Colonic mucosa (tissue), 4 donors: ENCODE measurements around the gene TLR5. TPM values are rescaled to one million over a fixed set of nuclear protein-coding genes. Genes with fewer than 3 reads are reported as not detected.

Experiments
- DNase-seq: peaks from one replicate; pipeline ENCODE4 v3.0.0-alpha.2; 2020
- H3K27ac ChIP-seq: fragments of 200-600 bp; one replicate; pipeline ENCODE4 v1.8.0; 2021
- H3K27me3 ChIP-seq: fragments of 200-600 bp; one replicate; pipeline ENCODE4 v1.8.0; 2021
- H3K36me3 ChIP-seq: fragments of 200-600 bp; one replicate; pipeline ENCODE4 v1.8.0; 2021
- H3K4me1 ChIP-seq: fragments of 200-600 bp; one replicate; pipeline ENCODE4 v1.8.0; 2021; ENCODE audit warnings: mild to moderate bottlenecking
- H3K4me3 ChIP-seq: fragments of 200-600 bp; one replicate; pipeline ENCODE4 v1.8.0; 2021
- H3K9ac ChIP-seq, 2 donors: one replicate each; pipeline ENCODE4 v1.7.0; 2013; ENCODE audit warnings: control low read depth in 2 of 2, low read depth in 2 of 2, low read length in 2 of 2
- H3K9me3 ChIP-seq: fragments of 200-600 bp; one replicate; pipeline ENCODE4 v1.8.0; 2021
- intact Hi-C: fragments of 100-400 bp; cut with DNase I; formaldehyde crosslinking; loops from one replicate; pipeline ENCODE4 v1.14.1; 2022
- total RNA-seq, 2 donors: library from RNA; stranded (reverse); fragmentation: NEBNext Ultra II Directional in 1 of 2; extraction: Animal tissue kit (Norgen Biotek cat#: 25700) in 1 of 2; gene quantifications; one replicate each; pipeline ENCODE4 v1.2.1, GENCODE V29; 2021
- TF ChIP-seq, protein P1 (sequence below): fragments of 200-600 bp; IDR thresholded peaks from one replicate; pipeline ENCODE4 v1.8.0; 2022; ENCODE audit warnings: antibody characterized with exemption, mild to moderate bottlenecking
- donor health status: healthy.
- donor health status: DM: no; HTN: no; CAD: no.
- donor health status: DM: no; HTN: no; CAD: no.

TLR5 gene
- total RNA-seq, 2 donors from 2014 or later = 1.7 to 3.0 TPM

DNA sequence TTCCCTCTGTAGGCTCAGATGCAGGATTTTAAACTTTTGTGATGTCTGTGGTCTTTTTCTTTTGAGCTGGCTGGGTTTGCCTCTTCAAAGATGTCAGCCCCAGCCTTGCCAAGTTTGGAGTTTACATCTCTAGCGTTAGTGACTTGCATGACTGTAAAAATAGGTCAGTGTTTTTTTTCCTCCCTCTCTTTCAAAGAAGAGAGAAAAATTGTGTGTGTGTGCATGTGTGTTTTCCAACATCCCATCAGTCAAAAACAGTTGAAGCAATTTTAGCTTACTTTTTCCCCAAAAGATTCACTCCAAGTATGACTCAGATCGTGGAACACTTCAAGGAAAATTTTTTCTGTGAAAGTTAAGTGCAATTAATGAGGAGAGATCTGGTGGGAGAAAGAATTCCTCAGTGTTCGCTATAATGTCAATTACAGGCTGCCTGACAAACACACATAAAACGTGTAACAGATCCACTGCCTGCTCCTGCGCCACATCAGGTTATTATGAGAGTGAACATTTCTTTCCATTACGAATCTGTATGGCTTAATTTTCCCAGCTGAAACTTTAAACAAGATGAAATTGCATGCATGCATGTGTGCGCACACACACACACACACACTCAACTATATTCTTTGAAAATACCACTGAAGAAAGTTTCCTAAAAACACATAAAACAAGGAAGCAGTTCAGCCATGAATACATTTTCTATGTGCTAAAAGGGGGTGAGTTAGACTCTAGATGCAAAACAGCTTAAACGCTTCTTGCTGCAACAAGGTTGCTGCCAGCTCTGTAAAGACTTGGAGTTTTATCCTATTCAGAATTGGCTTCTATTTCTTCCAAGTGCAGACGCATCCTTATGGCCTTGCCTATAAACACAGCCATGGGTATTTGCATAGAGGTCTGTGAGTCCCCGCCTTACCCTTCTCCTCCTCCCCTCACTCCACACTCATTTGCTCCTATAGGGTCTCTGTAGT lies 55.5 kb downstream of the TLR5 start:
- no peak overlapping the region for H3K9ac ChIP-seq
- DNase-seq = no peak

DNA sequence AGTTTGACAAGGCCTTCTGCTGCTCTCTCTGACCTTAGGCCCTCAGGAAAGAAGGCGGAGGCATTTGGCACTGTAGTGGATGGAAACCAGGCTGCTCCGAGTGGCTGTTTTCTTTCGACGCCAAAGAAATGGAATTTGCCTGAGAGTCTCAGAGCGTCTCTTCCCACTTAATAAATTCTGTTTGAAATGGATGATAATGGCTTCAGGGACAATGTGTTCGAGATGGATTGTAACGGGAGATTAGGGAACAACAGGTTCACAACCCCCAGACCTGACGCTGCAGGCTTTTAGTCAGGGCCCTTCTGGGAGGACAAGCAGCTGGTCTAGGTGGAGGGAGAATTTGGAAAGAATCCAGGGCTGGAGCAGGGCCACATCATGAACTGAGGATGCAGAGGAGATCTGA lies 58.6 kb downstream of the TLR5 start:
- intact Hi-C loops = loop anchor here (5.0 kb wide), 1 partner anchor 617 kb away; no protein-coding TSS in a partner anchor
- H3K27ac ChIP-seq = no peak overlapping the region
- DNase-seq = no peak
- H3K36me3 ChIP-seq = no peaks in the 10 kb centered on the region
- H3K9ac ChIP-seq = no peak overlapping the region
- TF ChIP-seq, protein P1, sequence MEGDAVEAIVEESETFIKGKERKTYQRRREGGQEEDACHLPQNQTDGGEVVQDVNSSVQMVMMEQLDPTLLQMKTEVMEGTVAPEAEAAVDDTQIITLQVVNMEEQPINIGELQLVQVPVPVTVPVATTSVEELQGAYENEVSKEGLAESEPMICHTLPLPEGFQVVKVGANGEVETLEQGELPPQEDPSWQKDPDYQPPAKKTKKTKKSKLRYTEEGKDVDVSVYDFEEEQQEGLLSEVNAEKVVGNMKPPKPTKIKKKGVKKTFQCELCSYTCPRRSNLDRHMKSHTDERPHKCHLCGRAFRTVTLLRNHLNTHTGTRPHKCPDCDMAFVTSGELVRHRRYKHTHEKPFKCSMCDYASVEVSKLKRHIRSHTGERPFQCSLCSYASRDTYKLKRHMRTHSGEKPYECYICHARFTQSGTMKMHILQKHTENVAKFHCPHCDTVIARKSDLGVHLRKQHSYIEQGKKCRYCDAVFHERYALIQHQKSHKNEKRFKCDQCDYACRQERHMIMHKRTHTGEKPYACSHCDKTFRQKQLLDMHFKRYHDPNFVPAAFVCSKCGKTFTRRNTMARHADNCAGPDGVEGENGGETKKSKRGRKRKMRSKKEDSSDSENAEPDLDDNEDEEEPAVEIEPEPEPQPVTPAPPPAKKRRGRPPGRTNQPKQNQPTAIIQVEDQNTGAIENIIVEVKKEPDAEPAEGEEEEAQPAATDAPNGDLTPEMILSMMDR = no peak
- H3K4me1 ChIP-seq = no peaks in the 10 kb centered on the region
- no peaks in the 10 kb centered on the region for H3K9me3 ChIP-seq
- H3K4me3 ChIP-seq = no peak overlapping the region
- H3K27me3 ChIP-seq = no peaks in the 10 kb centered on the region

More for the DNA sequence above, 55.5 kb downstream of the TLR5 start:
- H3K36me3 ChIP-seq = no peaks in the 10 kb centered on the region
- H3K27ac ChIP-seq = no peak overlapping the region
- no peak overlapping the region for H3K4me3 ChIP-seq
- intact Hi-C loops = no loop called here
- no peaks in the 10 kb centered on the region for H3K27me3 ChIP-seq
- no peaks in the 10 kb centered on the region for H3K9me3 ChIP-seq
- no peaks in the 10 kb centered on the region for H3K4me1 ChIP-seq
- TF ChIP-seq, protein P1 = no peak

DNA sequence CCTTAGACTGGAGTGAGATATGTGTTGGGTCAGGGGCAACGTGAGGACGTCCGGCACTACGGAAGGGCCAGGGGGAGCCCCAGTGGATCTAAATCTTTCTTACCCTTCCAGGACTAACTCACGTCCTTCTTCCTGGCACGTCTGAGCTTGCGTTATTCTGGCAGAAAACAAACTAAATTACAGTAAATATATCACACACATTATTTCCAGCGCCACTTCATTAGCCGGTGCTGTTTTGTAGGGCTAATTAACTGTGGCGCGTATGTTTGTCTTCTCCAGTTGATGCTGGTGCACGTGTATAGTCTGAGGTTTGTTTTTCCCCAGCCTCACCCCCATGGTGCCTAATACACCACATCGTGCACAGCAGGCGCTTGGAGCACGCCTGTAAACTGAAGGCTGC lies 59.2 kb downstream of the TLR5 start:
- TF ChIP-seq, protein P1 = no peak
- Histone ChIP-seq H3K4me3 (no peak overlapping the region), H3K9ac (no peak overlapping the region), H3K9me3 (no peaks in the 10 kb centered on the region), H3K36me3 (no peaks in the 10 kb centered on the region), H3K27ac (no peak overlapping the region), H3K27me3 (no peaks in the 10 kb centered on the region), H3K4me1 (no peaks in the 10 kb centered on the region)
- intact Hi-C loops = loop anchor here (5.0 kb wide), 1 partner anchor 617 kb away; no protein-coding TSS in a partner anchor
- no peak for DNase-seq

DNA sequence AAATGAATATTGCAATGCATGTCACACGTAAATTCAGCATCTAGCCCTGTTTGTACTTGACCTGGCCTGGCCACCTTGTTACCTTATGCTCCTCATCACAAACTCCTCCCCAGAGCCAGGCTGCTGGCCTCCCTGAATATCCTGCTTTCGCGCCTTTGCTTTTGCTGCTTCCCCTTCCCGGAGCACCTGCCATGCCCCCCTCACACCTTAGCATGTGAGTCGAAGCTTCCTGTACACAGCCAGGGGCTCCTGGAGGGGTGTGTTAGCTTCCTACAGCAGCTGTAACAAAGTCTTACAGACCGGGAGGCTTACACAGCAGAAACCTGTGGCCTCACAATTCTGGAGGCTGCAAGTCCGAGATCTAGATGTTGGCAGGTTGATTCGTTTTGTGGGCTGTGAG lies 60.1 kb downstream of the TLR5 start:
- Histone ChIP-seq H3K9me3 (no peaks in the 10 kb centered on the region), H3K27me3 (no peaks in the 10 kb centered on the region), H3K27ac (no peak overlapping the region), H3K36me3 (no peaks in the 10 kb centered on the region), H3K9ac (no peak overlapping the region), H3K4me3 (no peak overlapping the region), H3K4me1 (no peaks in the 10 kb centered on the region)
- DNase-seq = no peak
- TF ChIP-seq, protein P1 = no peak
- intact Hi-C loops = loop anchor here (5.0 kb wide), 1 partner anchor 616 kb away; no protein-coding TSS in a partner anchor

DNA sequence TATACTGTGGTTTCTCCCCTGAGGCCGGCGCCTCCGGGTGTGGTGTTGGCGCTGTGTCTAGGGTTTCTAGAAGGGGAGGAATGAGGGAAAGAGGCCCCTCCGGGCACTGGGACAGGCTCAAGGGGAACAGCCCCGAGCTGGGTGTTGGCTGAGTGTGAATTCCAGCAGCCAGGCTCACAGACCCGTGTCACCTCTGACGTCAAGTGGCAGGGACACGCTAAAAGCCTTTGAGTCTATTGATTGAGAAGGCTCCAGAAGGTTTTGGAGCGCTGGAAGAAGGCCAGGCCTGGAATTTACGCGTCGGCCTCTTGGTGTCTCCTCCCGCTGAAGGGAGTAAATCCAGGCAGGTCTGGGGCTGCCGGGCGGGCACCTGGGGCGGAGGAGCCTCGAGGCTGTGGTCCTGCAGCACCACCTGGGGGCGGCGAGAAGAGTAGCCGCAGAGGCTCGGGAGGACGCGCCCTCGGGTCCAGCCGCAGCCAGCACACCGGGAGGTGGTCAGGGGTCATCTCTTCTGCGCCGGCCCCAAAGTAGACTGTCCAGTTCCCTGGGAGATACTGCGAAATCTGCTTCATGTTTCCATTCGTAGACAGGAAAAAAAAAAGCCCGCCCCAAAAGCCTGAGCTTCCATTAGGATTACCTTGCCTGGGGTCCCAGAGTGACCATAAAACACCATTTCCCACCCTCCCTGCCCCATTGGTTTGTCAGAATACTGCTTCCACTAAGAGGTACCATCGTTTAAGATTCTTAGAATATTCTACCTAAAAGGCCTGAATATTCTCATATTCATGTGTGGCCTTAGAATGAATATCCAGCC lies 61.7 kb downstream of the TLR5 start:
- peak overlapping the region in 1 of 2 donors; percentile 51 for H3K9ac ChIP-seq
- intact Hi-C loops = loop anchor here (1.0 to 5.0 kb wide), 3 partner anchors 290 to 614 kb away; partner anchors contain the start of gene FAM177B
- peak; percentile 84 for DNase-seq
- no peaks in the 10 kb centered on the region for H3K36me3 ChIP-seq
- H3K4me3 ChIP-seq = peak overlapping the region; percentile 8
- no peaks in the 10 kb centered on the region for H3K4me1 ChIP-seq
- H3K27me3 ChIP-seq = no peaks in the 10 kb centered on the region
- H3K9me3 ChIP-seq = no peaks in the 10 kb centered on the region
- TF ChIP-seq, protein P1 = peak; percentile 93
- no peak overlapping the region for H3K27ac ChIP-seq
